Caco-2 (cell line): ENCODE data around the gene PDE2A. TPM values are rescaled to one million over a fixed set of nuclear protein-coding genes. Genes with fewer than 3 reads are reported as not detected.

Experiments used
- BruUV-seq: library from RNA; stranded (reverse); fragments of 400-500 nt; replicated peaks from 2 replicates; lab custom pipeline; 2021; lab: Mats Ljungman, UMichigan
- CTCF ChIA-PET: fragments of 300-600 bp; sonication (Branson Sonifier 250); formaldehyde crosslinking; loops from one replicate; lab custom pipeline; 2022; ENCODE audit warnings: antibody characterized with exemption; lab: Charles Lee
- POLR2A ChIA-PET: fragments of 300-600 bp; sonication (Branson Sonifier 250); formaldehyde crosslinking; loops from one replicate; lab custom pipeline; 2022; ENCODE audit warnings: antibody characterized with exemption; lab: Charles Lee
- DNase-seq, 2 experiments: peaks; one replicate each; pipeline versions ENCODE4 v3.0.0 to v3.0.0-alpha.2; 2020 to 2022
- H3K27me3 ChIP-seq: replicated peaks from 2 replicates; pipeline ENCODE4 v1.6.0; 2011; ENCODE audit warnings: low read length; ENCODE audit not compliant: control insufficient read depth, insufficient read depth
- H3K36me3 ChIP-seq: 2 replicates; pipeline ENCODE4 v1.5.1; 2011; ENCODE audit warnings: low read length; ENCODE audit not compliant: control insufficient read depth, insufficient read depth
- H3K4me1 ChIP-seq: fragments of 250-450 bp; sonication (Bioruptor Pico); 2 replicates; pipeline ENCODE4 v1.5.1; 2020; ENCODE audit warnings: mild to moderate bottlenecking
- H3K4me3 ChIP-seq: 2 replicates; pipeline ENCODE4 v1.5.1; 2011; ENCODE audit warnings: low read depth, mild to moderate bottlenecking, control low read depth, low read length
- H3K9me3 ChIP-seq: fragments of 250-450 bp; sonication (Bioruptor Pico); 2 replicates; pipeline ENCODE4 v1.5.1; 2020; ENCODE audit warnings: mild to moderate bottlenecking, moderate library complexity
- H3K27ac Mint-ChIP-seq: one replicate; pipeline ENCODE4 v1.8.0; 2022; ENCODE audit warnings: mixed read lengths; ENCODE audit not compliant: unreplicated experiment
- H3K27me3 Mint-ChIP-seq: one replicate; pipeline ENCODE4 v1.8.0; 2022; ENCODE audit warnings: mixed read lengths; ENCODE audit not compliant: insufficient read depth, unreplicated experiment
- H3K36me3 Mint-ChIP-seq: one replicate; pipeline ENCODE4 v1.8.0; 2022; ENCODE audit warnings: mild to moderate bottlenecking, mixed read lengths; ENCODE audit not compliant: insufficient read depth, unreplicated experiment
- H3K4me1 Mint-ChIP-seq: one replicate; pipeline ENCODE4 v1.8.0; 2022; ENCODE audit warnings: low read depth, mixed read lengths; ENCODE audit not compliant: unreplicated experiment
- H3K4me3 Mint-ChIP-seq: one replicate; pipeline ENCODE4 v1.8.0; 2022; ENCODE audit warnings: mild to moderate bottlenecking, moderate library complexity, mixed read lengths; ENCODE audit not compliant: unreplicated experiment
- H3K9me3 Mint-ChIP-seq: one replicate; pipeline ENCODE4 v1.8.0; 2022; ENCODE audit warnings: mixed read lengths; ENCODE audit not compliant: unreplicated experiment
- CTCF ChIP-seq, 2 experiments: fragments of 200-600 bp in 1 of 2; IDR thresholded peaks; 1 replicate in 1 of 2; 2 replicates in 1 of 2; pipeline versions ENCODE4 v1.5.1 to v1.8.0; 2011 to 2022; ENCODE audit warnings: antibody characterized with exemption in 1 of 2, control low read depth in 1 of 2, inconsistent platforms in 1 of 2, low read depth in 1 of 2, low read length in 1 of 2, mild to moderate bottlenecking in 1 of 2, moderate library complexity in 1 of 2; ENCODE audit not compliant: insufficient read depth in 1 of 2, severe bottlenecking in 1 of 2, unreplicated experiment in 1 of 2
- intact Hi-C: fragments of 100-400 bp; cut with micrococcal nuclease; formaldehyde crosslinking; loops from one replicate; pipeline ENCODE4 v1.10.0; 2022; ENCODE audit not compliant: unreplicated experiment
- total RNA-seq: library from RNA; stranded (reverse); gene quantifications from 2 replicates; pipeline ENCODE4 v1.2.3, GENCODE V29; 2022

The PDE2A gene
- total RNA-seq, 1 experiment from 2014 or later: 1.4 TPM

GRCh38 chr11:72627594-72628281, 46.5 kb downstream of the PDE2A start:
- BruUV-seq: no TSS peak
- Histone ChIP-seq H3K4me3 (no peak overlapping the region), H3K4me1 (peaks cover 6% of the 10 kb centered on the region), H3K9me3 (no peaks in the 10 kb centered on the region), H3K36me3 (no peaks in the 10 kb centered on the region), H3K27me3 (peaks cover 2% of the 10 kb centered on the region; the same call in 1 of the 2 replicates)
- no peak for TF ChIP-seq CTCF (IDR thresholded peaks at IDR 0.05; ENCODE audit: insufficient read depth in 1 of 2, low read depth in 1 of 2, low read length in 1 of 2, severe bottlenecking in 1 of 2, unreplicated experiment in 1 of 2)
- intact Hi-C loops: no loop called here
- POLR2A ChIA-PET: no interaction called here
- Mint-ChIP-seq H3K9me3 (no peaks in the 10 kb centered on the region), H3K27ac (no peak overlapping the region), H3K27me3 (peaks cover 23% of the 10 kb centered on the region), H3K4me1 (peaks cover 17% of the 10 kb centered on the region), H3K36me3 (no peaks in the 10 kb centered on the region), H3K4me3 (no peak overlapping the region)
- CTCF ChIA-PET: interaction anchor here (0.7 kb wide), 2 partner anchors 57 to 626 kb away, joined by 3 read pairs; no protein-coding TSS in a partner anchor
- DNase-seq: no peak

- H3K27me3 ChIP-seq: peaks cover 2% of the 10 kb centered on the region; the same call in 1 of the 2 replicates
- no peak overlapping the region for H3K4me3 ChIP-seq
- Mint-ChIP-seq H3K4me3 (no peak overlapping the region), H3K9me3 (no peaks in the 10 kb centered on the region), H3K36me3 (no peaks in the 10 kb centered on the region), H3K27me3 (peaks cover 27% of the 10 kb centered on the region), H3K27ac (no peak overlapping the region), H3K4me1 (peaks cover 17% of the 10 kb centered on the region)
- no peaks in the 10 kb centered on the region for H3K36me3 ChIP-seq
- peaks cover 6% of the 10 kb centered on the region for H3K4me1 ChIP-seq
- intact Hi-C loops: no loop called here
- ChIA-PET POLR2A (no interaction called here), CTCF (interaction anchor here (1.0 to 1.7 kb wide), 2 partner anchors 28 to 155 kb away, joined by 3 to 4 read pairs; no protein-coding TSS in a partner anchor)
- H3K9me3 ChIP-seq: no peaks in the 10 kb centered on the region
- TF ChIP-seq CTCF (IDR thresholded peaks at IDR 0.05; ENCODE audit: insufficient read depth in 1 of 2, low read depth in 1 of 2, low read length in 1 of 2, severe bottlenecking in 1 of 2, unreplicated experiment in 1 of 2): no peak
- no peak for DNase-seq
- no TSS peak for BruUV-seq
Observed at GRCh38 chr11:72626414-72626936, 47.7 kb downstream of the PDE2A start.

- CTCF ChIA-PET: interaction anchor here (1.7 kb wide), 1 partner anchor 155 kb away, joined by 4 read pairs; no protein-coding TSS in a partner anchor
- Mint-ChIP-seq H3K36me3 (no peaks in the 10 kb centered on the region), H3K4me3 (no peak overlapping the region), H3K9me3 (no peaks in the 10 kb centered on the region), H3K27me3 (peaks cover 27% of the 10 kb centered on the region), H3K27ac (no peak overlapping the region), H3K4me1 (peaks cover 17% of the 10 kb centered on the region)
- no peak overlapping the region for H3K4me3 ChIP-seq
- POLR2A ChIA-PET: no interaction called here
- TF ChIP-seq CTCF (IDR thresholded peaks at IDR 0.05; ENCODE audit: insufficient read depth in 1 of 2, low read depth in 1 of 2, low read length in 1 of 2, severe bottlenecking in 1 of 2, unreplicated experiment in 1 of 2): no peak
- H3K9me3 ChIP-seq: no peaks in the 10 kb centered on the region
- peaks cover 6% of the 10 kb centered on the region for H3K4me1 ChIP-seq
- BruUV-seq: no TSS peak
- intact Hi-C loops: no loop called here
- peaks cover 3% of the 10 kb centered on the region for H3K27me3 ChIP-seq
- DNase-seq: peak in 1 of 2 experiments; percentile 56
- H3K36me3 ChIP-seq: no peaks in the 10 kb centered on the region
Observed at GRCh38 chr11:72625691-72626413, 48.4 kb downstream of the PDE2A start.
